ENCODE data around the gene DNAH14. TPM values are rescaled to one million over a fixed set of nuclear protein-coding genes. Genes with fewer than 3 reads are reported as not detected.

The DNAH14 gene
- total RNA-seq, 4 donors from 2014 or later, result 1.5 to 14.1 (median 3.3) TPM

DNA sequence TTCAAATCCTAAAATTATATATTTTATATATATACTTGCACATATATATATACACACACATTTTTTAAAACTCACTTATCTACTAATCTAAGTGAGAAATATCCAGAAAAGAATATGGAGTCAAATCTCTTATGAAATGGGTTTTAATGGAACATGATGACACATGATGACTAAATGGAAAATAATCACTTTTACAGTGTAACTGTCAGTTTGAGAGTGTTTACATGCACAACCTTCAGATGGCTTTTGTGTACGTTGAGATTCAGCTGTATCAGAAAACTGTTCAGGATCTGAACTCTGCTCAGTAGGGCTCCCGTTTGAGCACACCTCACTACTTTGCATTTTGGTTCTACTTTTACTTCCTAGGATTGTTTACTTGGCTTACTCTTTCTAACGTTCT is 189.8 kb downstream of the DNAH14 start:
- TF ChIP-seq, protein P1, sequence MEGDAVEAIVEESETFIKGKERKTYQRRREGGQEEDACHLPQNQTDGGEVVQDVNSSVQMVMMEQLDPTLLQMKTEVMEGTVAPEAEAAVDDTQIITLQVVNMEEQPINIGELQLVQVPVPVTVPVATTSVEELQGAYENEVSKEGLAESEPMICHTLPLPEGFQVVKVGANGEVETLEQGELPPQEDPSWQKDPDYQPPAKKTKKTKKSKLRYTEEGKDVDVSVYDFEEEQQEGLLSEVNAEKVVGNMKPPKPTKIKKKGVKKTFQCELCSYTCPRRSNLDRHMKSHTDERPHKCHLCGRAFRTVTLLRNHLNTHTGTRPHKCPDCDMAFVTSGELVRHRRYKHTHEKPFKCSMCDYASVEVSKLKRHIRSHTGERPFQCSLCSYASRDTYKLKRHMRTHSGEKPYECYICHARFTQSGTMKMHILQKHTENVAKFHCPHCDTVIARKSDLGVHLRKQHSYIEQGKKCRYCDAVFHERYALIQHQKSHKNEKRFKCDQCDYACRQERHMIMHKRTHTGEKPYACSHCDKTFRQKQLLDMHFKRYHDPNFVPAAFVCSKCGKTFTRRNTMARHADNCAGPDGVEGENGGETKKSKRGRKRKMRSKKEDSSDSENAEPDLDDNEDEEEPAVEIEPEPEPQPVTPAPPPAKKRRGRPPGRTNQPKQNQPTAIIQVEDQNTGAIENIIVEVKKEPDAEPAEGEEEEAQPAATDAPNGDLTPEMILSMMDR (IDR thresholded peaks at IDR 0.05; ENCODE audit: low read depth), result no peak

DNA sequence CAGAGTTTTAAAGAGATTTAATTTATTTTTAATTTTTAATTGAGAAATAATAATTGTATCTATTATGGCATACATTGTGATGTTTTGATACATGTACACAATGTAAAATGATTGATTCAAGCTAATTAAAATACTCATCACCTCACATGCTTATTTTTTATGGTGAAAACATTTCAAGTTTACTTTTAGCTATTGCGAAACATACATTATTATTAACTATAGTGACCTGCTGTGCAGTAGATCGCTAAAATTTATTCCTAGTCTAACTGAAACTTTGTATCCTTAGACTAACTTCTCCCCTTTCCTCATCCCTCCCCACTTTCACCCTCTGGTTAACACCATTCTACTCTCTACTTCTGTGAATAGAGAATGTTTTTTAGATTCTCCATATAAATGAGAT is 191.6 kb downstream of the DNAH14 start:
- TF ChIP-seq, protein P1 (IDR thresholded peaks at IDR 0.05; ENCODE audit: low read depth), result no peak

DNA sequence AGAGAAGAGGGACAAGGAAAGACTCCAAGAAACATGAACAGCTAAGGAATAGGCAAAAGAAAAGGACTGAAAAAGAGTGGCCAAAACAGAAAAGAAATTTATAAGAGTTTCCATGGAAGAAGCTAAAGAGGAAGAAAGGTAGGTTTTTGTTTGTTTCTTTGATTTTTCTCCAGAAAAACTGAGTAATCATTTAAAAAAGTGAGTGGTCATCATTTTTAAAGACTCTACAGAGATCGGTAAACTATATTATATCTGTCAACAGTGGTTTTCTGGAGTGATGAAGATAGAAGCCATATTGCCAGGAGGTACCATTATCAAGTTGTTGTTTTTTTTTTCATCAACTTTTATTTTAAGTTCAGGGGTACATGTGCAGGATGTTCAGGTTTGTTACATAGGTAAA is 202.4 kb downstream of the DNAH14 start:
- TF ChIP-seq, protein P1 (IDR thresholded peaks at IDR 0.05; ENCODE audit: low read depth), result no peak

DNA sequence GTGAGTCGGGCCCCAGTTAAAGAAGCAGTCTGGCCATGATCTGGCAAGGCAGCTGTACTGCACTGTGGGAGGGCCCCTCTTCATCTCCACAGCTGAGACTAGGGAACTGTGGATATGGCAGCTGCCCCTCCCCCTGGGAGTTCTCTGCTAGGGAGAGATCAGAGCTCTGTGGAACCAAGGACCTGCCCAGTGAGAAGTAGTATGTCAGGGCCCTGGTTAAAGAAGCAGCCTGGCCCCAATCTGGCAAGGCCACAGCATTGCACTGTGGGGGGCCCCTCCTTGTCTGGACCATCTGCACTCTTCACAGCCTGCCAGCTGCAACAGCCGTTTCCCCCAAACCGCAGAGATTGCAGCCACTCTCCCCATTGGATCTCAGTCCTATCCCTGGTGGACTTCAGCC is 208.5 kb downstream of the DNAH14 start:
- TF ChIP-seq, protein P1 (IDR thresholded peaks at IDR 0.05; ENCODE audit: low read depth), result no peak

DNA sequence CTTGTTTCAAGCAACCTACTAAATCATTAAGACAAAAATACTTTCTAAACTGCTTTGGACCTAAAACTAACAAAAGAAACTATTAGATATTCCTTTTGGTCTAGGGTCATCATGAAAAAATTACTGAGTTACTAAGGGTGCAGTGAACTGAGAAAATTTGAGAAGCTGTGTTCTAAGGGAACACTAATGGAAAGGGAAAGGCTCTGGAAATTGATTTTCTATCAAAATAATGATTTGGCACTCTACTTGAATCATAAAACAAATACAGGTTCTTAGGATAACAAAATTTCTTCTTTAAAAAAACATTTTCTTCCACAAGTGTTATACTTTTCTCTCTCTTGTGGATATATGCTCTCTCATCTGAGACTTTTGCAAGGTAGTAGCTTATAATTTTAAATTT is 213.5 kb downstream of the DNAH14 start:
- TF ChIP-seq, protein P1 (IDR thresholded peaks at IDR 0.05; ENCODE audit: low read depth), result no peak

DNA sequence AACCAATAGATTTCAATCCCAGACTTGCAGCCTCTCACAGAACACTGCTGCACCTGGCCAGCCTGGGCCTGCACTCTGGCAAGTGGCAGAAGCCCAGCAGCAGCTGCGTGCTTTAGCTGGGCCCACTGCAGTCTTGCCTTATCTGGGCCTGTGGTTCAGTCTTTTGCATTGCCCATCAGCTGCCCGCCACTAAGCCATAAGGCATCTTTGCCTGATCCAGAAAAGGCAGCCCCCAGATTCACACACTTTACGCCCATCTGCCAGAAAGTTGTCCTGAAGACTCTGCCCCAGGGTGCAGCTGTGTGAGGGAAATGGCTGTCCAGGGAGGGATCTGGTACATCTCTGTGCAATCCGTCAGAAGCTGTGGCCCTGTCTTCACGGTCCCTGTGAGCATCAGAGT is 217.0 kb downstream of the DNAH14 start:
- TF ChIP-seq, protein P1 (IDR thresholded peaks at IDR 0.05; ENCODE audit: low read depth), result no peak

DNA sequence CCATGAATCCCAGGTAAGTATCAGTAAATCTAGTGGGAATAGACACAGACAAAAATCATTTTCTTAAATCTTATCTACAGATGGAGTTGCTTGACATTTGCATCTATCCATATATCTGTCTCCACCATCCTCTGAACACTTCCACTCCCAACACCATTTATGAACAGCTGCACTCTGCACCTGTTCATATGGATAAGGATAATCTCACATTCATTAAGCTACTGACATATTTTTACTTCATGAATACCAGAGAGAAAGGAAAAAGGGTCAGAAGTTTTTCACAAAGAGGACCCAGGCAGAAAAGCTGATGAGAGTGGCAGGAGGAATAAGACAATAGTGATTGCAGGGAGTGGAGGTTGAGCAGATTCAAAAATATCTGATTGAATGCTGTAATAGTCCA is 222.6 kb downstream of the DNAH14 start:
- TF ChIP-seq, protein P1 (IDR thresholded peaks at IDR 0.05; ENCODE audit: low read depth), result no peak
